ENCODE results near the gene BRMS1L.
"Not testable (repeated sequence)": the region's sequence is repeated elsewhere in the genome, so short reads cannot be mapped to it uniquely, and the experiment has no call there.

The BRMS1L gene

DNA sequence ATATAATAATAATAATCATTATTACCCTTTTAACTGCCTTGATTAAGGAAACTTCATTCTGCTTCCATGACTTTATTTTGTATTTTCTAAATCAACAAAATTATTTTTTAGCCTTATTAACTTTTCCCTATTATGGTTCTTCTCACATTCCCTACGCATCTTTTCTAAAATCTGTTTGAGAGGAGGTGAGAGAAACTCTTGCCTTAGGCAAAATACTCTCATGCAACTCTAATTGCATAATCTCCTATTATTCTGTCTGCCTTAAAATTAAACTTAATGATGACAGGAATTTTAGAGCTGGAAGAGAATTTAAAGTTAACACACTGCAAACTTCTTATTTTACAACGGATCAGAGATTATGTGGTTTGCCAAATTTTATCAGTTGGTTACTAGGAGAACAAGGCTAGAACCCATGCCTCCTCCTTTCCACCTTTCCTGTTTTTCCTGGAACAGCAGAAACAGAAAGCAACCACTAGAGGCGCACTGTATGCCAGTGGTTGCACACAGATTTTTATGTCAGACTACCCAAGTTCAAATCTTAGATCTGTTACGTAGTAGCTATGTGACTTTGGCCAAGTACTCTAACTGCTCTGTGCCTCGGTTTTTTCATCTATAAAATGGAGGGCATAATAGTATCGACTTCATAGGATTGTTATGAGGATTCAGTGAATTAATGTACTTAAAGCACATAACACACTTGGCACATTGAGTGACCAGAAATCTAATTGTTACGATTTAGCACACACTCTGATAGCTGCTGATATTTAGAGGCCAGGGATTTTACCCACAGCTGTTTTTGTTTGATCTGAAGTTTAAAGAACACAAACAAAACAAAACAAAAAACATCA lies 4.3 kb upstream of the BRMS1L start:
- peak; percentile 16 to 30 for DNase-seq

DNA sequence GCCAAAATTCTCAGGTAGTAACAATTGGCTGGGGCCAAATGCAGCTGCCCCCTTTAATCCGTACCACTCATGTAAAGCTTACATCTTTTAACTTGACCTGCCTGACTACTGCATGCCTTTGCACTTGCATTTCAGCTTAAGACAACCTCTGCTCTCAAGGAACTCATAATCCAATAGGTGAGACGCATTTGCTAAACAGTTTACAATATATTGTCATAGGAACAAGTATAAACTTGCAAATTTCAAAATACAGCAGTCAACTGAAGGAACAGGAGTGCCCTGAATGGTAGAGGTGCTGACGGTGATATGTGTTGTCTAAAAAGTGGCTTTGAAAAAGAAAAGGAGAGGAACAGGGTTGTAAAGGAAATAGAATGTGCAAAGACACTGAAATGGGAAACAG lies 3.6 kb upstream of the BRMS1L start:
- no peak for DNase-seq

DNA sequence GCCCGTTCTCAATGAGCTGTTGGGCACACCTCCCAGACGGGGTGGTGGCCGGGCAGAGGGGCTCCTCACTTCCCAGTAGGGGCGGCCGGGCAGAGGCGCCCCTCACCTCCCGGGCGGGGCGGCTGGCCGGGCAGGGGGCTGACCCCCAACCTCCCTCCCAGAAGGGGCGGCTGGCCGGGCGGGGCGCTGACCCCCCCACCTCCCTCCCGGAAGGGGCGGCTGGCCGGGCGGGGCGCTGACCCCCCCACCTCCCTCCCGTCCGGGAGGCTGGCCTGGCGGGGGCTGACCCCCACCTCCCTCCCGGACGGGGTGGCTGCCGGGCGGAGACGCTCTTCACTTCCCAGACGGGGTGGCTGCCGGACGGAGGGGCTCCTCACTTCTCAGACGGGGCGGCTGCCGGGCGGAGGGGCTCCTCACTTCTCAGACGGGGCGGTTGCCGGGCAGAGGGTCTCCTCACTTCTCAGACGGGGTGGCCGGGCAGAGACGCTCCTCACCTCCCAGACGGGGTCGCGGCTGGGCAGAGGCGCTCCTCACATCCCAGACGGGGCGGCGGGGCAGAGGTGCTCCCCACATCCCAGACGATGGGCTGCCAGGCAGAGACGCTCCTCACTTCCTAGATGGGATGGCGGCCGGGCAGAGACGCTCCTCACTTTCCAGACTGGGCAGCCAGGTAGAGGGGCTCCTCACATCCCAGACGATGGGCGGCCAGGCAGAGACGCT lies 1.5 kb upstream of the BRMS1L start:
- not testable (repeated sequence) for DNase-seq

DNA sequence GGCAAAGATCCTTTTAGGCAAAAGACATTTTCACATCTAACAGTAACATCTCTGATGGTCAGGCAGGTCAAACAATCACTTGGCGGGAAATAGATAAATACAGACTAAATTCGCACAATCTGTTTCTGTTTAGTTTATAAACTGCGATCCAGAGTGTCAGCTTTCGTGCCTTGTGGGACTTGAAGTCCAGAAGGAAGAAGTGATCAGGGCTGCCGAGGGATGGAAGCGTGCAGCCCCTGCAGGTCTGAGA lies 245 bp upstream of the BRMS1L start:
- no peak for DNase-seq

DNA sequence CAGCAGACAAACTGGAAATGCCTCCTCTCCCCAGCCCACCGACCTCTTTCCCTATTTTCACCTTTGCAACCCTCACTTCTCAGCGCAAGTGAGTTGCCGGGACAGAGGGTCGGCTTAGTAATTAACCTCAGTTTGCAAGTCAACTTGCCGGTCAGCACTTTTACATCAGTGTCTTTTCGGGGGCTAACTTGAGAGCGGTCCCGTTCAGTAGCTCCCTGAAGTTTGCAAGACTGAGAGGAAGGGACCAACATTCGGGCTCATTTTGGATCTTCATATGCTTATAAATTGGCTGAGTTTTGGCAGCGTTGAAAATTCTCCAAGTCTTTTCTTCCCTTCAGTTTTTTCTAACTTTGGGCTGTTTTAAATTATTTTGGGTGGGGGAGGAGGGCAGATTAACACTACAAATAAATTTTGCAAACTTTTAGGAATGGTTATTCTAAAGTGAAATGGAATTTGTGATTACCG lies 846 bp downstream of the BRMS1L start:
- no peak for DNase-seq

DNA sequence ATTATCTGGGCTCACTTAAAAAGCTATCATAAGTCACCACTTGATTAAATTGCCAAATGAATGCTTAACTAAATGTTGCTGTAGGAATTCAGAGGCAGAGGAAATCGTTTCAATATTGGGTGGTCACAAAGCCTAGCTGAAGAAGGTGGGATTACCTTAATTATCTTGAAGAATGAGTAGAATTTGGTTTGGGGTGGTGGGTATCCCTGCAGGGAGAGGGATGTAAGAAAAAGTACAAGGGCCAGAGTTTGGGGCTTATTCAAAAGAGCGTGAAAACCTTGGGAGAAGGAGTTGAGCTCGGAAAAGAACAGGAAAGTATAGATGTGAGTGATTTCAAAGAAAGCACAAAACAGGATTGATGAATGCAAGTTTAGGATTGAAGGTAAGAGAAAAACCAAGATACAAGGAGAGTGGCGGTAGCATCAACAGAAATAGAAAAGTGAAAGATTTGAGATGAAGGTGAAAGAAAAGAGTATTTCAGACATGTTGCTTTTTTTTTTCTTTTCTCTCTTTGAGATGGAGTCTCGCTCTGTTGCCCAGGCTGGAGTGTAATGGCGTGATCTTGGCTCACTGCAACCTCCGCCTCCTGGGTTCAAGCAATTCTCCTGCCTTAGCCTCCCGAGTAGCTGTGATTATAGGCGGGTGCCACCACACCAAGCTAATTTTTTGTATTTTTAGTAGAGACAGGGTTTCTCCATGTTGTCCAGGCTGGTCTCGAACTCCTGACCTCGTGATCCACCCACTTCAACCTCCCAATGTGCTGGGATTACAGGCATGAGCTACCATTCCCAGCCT lies 1.7 kb downstream of the BRMS1L start:
- DNase-seq = no peak

DNA sequence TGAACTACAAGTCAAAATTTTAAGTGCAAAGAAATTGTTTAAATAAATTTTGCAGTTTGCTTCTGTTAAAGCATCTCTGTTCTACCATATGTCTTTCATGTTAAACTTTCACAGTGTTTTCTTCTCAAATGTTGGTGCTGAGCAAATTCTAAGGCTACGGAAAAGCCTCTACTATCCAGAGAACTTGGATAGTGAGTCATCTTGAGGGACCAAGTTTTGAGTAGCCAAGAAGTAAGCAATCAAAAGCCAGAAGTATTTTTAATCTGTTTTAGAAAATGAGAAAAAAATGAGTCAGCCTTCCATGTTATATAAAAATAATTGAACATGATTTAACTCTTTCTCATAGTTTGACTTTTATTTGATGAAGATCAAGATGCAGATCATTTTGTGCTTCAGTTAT lies 3.3 kb downstream of the BRMS1L start:
- DNase-seq = no peak

DNA sequence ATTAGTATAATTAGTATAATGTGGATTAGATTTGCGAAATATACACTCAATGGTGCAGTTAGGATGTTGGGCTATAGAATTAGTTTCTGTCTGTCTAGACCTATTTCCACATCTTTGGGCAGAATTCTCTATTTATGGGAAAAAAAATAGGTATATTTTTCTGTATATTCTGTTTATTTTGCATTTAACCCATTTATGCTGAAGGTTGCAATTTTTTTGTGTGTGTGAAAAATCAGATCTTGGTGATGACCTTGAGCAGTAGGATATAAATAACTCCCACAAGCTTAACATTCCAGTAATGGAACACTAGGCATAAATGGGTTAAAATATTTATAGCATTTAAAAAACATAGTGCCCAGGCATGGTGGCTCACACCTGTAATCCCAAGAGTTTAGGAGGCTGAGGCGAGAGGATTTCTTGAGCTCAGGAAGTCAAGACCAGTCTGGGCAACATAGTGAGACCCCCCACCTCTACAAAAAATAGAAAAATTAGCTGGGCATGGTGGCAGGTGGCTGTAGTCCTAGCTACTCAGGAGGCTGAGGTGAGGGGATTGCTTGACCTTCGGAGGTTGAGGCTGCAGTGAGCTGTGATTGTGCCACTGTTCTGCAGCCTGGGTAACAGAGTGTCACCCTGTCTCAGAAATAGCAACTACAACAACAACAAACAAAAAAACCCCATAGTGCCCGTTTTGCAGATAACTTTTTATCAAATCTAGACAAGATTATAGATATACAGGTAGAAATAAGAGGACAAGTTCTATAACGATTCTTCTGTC lies 9.3 kb downstream of the BRMS1L start:
- DNase-seq = no peak

DNA sequence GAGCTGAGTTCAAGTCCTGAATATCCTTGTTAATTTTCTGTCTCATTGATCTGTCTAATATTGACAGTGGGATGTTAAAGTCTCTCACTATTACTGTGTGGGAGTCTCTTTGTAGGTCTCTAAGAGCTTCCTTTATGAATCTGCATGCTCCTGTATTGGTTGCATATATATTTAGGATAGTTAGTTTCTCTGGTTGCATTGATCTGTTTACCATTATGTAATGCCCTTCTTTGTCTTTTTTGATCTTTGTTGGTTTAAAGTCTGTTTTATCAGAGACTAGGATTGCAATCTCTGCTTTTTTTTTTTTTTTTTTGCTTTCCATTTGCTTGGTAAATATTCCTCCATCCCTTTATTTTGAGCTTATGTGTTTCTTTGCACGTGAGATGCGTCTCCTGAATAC lies 15.6 kb downstream of the BRMS1L start:
- DNase-seq = not testable (repeated sequence)

DNA sequence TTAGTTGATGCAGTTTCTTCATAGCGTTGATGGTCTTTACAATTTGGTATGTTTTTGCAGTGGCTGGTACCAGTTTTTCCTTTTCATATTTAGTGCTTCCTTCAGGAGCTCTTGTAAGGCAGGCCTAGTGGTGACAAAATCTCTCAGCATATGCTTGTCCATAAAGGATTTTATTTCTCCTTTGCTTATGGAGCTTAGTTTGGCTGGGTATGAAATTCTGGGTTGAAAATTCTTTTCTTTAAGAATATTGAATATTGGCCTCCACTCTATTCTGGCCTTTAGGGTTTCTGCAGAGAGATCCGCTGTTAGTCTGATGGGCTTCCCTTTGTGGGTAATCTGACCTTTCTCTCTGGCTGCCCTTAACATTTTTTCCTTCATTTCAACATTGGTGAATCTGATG lies 16.1 kb downstream of the BRMS1L start:
- not testable (repeated sequence) for DNase-seq

DNA sequence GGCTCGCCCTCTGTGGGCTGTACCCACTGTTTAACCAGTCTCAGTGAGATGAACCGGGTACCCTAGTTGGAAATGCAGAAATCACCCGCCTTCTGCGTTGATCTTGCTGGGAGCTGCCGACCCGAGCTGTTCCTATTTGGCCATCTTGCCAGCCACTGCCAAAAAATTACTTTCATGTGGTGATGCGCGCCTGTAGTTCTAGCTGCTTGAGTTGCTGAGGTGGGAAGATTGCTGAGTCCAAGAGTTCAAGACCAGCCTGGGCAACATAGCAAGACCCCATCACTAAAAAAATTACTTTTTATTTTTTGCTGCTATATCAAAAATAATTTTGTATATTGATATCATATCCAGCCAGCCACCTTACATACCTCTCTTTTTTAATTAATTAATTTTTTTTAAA lies 18.4 kb downstream of the BRMS1L start:
- DNase-seq = no peak

DNA sequence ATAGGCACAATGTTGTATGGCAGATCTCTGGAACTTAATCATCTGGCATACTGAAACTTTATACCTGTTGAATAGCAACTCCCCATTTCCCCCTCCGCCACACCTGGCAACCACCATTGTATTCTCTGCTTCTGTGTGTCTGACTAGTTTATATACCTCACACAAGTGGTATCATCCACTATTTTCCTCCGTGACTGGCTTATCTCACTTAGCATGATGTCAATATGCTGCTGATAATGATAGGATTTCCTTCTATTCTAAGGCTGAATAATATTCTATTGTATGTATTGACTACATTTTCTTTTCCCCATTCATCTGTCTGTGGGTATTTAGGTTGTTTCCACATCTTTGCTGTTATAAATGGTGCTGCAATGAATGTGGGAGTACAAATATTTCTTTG lies 21.5 kb downstream of the BRMS1L start:
- peak; percentile 4 to 6 for DNase-seq

DNA sequence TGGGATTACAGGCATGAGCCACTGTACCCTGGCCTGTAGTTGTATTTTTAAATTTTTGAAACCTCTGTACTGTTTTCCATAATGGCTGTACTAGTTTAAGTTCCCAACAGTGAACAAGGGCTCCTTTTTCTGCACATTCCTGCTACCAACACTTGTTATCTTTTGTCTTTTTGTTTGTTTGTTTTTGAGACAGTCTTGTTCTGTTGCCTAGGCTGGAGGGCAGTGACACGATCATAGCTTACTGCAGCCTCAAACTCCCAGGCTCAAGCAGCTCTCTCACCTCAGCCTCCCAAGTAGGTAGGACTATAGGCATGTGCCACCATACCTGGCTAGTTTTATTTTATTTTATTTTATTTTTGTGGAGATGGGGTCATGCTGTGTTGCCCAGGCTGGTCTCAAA lies 23.0 kb downstream of the BRMS1L start:
- DNase-seq = no peak

DNA sequence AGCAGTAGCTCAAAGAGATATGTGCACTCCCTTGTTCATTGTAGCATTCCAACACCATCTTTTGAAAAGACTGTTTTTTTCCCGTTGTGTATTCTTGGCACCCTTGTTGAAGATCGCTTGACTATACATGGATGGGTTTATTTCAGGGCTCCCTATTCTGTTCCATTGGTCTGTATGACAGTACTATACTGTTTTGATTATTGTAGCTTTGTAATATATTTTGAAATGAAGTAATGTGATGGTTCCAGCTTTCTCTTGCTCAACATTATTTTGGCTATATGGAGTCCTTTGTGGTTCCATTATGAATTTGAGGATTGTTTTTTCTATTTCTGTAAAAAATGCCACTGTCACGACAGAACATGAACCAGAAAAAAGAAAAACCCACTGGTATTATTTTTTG lies 25.7 kb downstream of the BRMS1L start:
- DNase-seq = no peak

DNA sequence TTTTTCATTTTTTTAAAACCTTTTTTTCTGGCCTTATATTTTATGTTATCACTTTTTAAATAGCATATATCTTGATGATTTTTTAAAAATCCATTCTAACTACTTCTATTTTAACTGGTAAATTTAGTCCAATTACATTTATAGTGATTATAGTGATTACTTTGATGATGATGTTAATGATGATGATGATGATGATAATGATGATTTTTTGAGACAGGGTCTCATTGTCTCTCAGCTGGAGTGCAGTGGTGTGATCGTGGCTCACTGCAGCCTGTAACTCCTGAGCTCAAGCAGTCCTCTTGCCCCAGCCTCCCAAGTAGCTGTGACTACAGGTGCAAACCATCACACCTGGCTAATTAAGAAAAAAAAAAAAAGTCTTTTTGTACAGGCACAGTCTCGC lies 27.1 kb downstream of the BRMS1L start:
- no peak for DNase-seq

DNA sequence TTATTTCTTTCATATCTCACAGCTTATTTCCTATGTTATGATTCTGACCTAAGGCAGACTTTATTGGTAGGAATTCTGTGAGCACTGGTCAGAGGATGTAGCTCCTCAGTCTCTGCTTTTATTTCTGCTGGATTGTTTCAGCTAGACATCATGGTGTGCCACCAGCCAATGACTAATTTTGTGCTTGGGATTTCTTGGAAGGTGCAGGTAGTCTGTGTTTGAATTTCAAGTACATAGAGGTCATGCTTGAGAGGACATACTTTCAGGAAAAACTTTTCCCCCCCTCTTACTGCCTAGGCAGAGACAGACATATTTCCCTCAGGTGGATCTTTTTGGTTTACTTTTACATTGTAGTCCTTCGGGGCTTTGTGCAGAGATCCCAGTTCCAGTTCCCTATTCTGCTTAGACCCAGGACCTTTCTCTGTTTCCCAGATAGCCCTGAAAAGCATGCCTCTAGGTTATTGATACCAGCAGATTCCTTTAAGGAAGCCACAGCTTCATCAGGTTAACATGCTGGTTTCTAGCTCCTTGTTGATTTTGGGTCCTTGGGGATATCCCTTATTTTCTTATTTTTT lies 28.6 kb downstream of the BRMS1L start:
- DNase-seq = no peak

DNA sequence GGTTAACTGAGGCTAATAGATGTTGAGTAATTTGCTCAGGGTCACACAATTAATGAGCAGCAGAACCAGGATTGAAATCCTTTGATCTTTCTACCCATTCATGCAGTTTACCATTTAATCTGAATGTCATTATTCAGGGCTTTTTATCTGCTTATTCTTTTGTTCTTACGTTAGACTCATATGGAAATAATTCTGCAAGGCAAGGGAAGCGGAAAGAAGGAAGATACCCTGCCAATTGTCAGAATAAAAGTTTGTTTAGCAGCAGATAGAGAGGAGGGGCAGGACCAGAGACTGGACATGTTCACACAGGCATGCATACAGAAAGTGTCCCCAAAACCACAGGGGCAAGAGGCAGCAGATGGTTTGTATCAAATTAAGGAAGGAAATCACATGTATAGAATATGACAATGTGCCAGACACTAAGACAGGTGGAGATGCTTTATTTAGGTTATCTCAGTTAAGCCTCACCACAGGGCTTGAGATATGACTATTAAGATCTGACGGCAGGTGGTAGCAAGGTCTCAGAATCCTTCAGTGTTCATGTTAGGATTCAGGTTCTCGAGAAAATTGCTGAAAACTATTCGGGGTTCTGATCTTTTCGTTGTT lies 29.8 kb downstream of the BRMS1L start:
- peak; percentile 5 to 49 for DNase-seq

DNA sequence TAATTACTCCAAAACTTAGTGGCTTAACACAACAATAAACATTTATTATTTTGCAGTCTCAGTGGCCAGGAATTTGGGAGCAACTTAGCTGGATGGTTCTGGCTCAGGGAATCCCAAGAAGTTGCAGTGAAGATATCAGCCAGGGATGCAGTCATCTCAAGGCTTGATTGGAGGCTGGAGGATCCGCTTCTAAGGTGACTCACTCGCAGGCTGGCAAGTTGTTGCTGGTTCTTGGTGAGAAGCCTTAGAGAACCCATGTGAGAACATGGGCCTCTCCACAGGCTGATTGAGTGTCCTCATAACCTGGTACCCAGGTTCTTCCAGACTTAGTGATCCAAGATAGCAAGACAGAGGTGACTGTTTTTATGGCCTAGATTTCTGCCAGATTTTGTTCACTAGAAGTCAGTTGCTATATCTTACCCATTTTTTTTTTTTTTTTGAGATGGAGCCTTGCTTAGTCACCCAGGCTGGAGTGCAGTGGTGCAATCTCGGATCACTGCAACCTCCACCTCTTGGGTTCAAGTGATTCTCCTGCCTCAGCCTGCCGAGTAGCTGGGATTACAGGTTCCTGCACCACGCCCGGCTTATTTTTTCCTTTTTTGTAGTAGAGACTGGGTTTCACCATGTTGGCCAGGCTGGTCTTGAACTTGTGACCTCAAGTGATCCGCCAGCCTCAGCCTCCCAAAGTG lies 32.5 kb downstream of the BRMS1L start:
- no peak for DNase-seq

DNA sequence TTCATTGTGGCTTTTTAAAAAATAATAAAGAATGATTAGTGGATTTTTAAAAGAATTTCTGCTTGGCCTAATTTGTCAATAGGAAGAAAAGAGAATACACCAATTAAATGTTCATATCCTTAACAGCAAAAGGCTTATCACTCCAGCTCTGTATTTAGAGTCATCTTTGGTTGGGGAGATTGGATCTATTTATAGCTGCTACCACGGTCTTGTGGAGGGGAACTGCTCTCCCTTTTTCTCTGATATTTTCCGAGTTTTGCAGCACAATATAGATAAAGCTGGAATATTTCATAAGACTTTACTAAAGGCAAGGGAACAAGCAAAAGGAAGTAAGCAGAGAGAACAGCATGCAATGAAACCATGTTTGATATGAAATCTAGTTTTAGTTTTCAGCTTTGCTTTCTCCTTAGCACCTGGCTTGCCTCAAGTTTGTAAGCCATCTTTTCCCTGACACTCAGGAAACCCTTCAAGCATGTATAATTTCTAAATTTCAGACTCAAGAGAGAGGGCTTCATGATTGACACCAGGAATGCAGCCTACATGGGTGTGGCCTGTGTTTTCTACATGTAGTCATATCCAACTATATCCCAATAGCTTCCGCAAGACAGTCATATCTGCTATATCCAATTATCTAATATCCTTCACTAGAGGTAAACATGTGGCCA lies 35.2 kb downstream of the BRMS1L start:
- DNase-seq = no peak

DNA sequence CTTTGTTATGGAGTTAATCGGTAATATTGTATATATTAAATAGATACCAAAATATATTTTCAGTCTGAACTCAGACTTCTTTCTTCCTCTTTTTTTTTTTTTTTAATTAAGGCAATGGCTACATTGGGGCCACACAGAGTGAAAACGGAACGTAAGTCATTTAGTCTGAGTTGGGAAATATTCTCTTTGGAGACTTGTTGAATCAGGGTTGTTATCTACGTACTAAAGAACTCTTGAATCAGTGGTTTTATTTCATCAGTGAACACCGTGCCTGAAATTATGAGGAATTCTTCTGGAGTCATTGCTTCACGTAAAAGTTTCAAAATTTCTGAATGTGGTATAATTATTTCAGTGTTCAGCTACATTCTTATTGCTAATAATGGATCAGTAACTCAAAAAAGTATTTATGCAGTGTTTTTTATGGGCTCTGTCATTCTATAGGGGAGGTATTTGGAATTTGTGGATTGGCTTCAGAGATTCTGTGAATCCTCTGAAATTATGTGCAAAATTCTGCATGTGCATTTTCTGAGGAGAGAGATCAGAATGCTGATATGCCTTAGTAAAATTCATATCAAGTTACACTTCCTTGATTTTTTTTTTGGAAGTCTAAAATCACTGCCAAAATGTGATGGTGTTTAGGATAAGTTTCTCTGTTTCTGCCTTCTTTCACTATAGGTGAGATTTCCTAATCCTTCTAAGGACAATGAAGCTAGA lies 39.6 kb downstream of the BRMS1L start:
- DNase-seq = no peak

Data from NCI-H2081 (cell line).